Measurements from ENCODE around the gene WDR6.

Gene WDR6

GRCh38 chr3:49025793-49026520, 18.8 kb downstream of the WDR6 start:
- H3K4me3 ChIP-seq (ENCODE audit: low read depth, low read length) = no peak overlapping the region
- TF ChIP-seq CTCF (IDR thresholded peaks at IDR 0.05; ENCODE audit: borderline replicate concordance, insufficient read depth, low read depth, low read length) = no peak

GRCh38 chr3:49026536-49026935, 19.3 kb downstream of the WDR6 start:
- H3K4me3 ChIP-seq (ENCODE audit: low read depth, low read length) = no peak overlapping the region

GRCh38 chr3:49027634-49028033, 20.4 kb downstream of the WDR6 start:
- H3K4me3 ChIP-seq (ENCODE audit: low read depth, low read length) = no peak overlapping the region
- TF ChIP-seq CTCF (IDR thresholded peaks at IDR 0.05; ENCODE audit: borderline replicate concordance, insufficient read depth, low read depth, low read length) = no peak

More at GRCh38 chr3:49026536-49026935, 19.3 kb downstream of the WDR6 start:
- no peak for TF ChIP-seq CTCF (IDR thresholded peaks at IDR 0.05; ENCODE audit: borderline replicate concordance, insufficient read depth, low read depth, low read length)

GRCh38 chr3:49028298-49028672, 21.1 kb downstream of the WDR6 start:
- H3K4me3 ChIP-seq (ENCODE audit: low read depth, low read length) = peak overlapping the region; percentile 77
- TF ChIP-seq CTCF (IDR thresholded peaks at IDR 0.05; ENCODE audit: borderline replicate concordance, insufficient read depth, low read depth, low read length) = no peak

- 0 out of 2 replicates have a peak, but pooled peaks have one; percentile 3 for TF ChIP-seq CTCF (IDR thresholded peaks at IDR 0.05; ENCODE audit: borderline replicate concordance, insufficient read depth, low read depth, low read length)
- H3K4me3 ChIP-seq (ENCODE audit: low read depth, low read length) = peak within 1 kb of the TSS; percentile 77
Measured at GRCh38 chr3:49028673-49029562, 21.7 kb downstream of the WDR6 start, which contains the start of gene IMPDH2. Gene IMPDH2 (minus strand): TSS chr3:49029398. CDS start chr3:49029350, 48 bp downstream.

GRCh38 chr3:49029563-49029884, 22.3 kb downstream of the WDR6 start:
- no peak overlapping the region for H3K4me3 ChIP-seq (ENCODE audit: low read depth, low read length)
- no peak for TF ChIP-seq CTCF (IDR thresholded peaks at IDR 0.05; ENCODE audit: borderline replicate concordance, insufficient read depth, low read depth, low read length)

Measured in GM12875 (cell line).